HG03457 (cell line): ENCODE results near the gene CIAO3.

Source experiments
- ATAC-seq: cut with Tn5 transposase; IDR thresholded peaks from one replicate; pipeline ENCODE4 v1.9.1; 2021; ENCODE audit warnings: moderate number of reproducible peaks; ENCODE audit not compliant: unreplicated experiment

The CIAO3 gene

GRCh38 chr16:711548-712320, 29.1 kb downstream of the CIAO3 start:
- no peak for ATAC-seq

- ATAC-seq: no peak
These were observed 29.7 kb downstream of the CIAO3 start for GRCh38 chr16:711084-711483.

- ATAC-seq: no peak
These were observed 30.2 kb downstream of the CIAO3 start for GRCh38 chr16:710500-711075.

DNA sequence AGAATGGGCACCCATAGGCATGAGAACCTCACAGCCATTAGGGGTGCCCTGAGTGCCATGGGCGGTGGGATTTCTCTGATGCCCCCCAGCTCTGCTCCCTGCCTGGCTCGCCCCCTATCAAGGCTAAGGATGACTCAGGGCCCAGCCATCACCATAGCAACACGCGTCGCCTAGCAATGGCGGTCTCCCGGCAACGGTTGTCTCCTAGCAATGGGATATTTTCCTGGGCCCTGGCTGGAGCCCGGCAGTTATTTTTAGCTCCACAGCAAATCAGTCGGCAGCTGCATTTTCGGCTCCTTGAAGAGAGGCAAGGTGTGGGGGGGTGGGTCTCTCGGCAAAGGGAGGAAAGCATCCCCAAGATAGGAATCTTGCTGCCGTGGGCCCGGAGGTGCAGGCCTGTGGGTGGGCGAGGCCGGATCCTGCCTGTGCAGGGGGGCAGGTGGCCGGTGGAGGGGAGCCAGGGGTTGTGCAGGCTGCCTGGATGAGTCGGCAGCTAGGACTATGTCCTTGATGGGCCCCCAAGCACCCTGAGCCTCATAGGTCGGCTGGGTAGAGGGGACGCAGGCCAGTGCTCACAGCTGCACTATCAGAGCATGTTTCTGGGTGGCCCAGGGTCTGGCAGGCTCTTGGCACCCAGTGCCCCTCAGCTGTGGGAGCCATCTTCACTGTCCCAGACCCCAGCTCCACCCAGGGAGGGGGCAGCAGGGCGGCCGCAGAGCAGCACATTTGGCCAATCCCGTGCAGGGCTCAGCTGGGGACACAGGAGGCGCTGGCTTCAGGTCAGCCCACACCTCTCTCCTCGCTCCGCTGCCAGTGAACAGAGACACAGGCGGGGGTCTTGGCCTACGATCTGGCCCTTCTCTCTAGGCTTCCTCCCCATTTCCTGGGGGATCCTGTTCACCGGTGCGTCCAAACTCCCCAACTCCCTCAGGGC, 31.0 kb downstream of the CIAO3 start:
- ATAC-seq: no peak

- no peak for ATAC-seq
These were observed 31.8 kb downstream of the CIAO3 start for GRCh38 chr16:708959-709358.

DNA sequence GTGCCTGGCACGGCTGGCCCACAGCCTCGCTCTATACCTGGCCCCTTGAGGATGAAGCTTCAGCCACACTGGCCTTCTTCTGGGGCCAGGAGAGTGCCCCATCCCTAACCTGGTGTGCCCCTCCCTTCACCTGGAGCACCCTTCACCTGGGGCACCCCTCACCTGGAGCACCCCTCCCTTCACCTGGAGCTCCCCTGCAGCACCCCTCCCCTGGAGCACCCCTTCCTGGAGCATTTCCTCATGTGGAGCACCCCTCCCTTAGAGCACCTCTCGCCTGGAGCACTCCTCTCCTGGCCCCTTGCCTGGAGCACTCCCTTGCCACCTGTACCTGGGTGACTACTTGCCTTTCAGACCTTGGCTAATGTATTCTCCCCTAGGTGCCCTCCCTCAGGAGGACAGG, 32.8 kb downstream of the CIAO3 start:
- ATAC-seq: no peak

DNA sequence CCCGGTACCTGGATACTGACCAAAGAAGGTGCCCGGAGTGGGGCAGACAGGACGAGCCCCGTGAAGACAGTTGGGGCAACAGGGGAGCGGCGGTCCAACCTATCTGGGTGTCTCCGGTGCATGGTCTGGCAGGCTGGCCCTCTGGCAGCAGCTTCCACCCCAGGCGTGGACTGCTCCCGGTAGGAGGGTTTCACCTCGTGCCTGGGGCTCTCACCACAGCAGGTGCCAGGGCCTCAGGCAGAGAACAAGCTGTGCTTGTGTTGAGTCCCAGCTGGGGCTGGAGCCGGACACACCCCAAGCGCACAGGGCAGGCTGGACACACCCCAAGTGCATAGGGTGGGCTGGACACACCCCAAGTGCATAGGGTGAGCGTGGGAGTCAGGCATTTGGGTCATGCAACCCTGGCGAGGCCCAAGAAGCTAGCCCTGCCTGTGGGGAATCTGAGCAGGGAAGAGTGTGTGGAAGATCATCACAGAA, 33.7 kb downstream of the CIAO3 start:
- no peak for ATAC-seq

GRCh38 chr16:706189-707061, 34.4 kb downstream of the CIAO3 start:
- ATAC-seq: no peak

- no peak for ATAC-seq
These were observed 35.2 kb downstream of the CIAO3 start, which contains the start of gene FBXL16 for GRCh38 chr16:705431-706188. TSS of gene FBXL16 (minus strand) at chr16:705801. CDS start at chr16:697405, 8,396 bp downstream.

GRCh38 chr16:704552-705380, 36.0 kb downstream of the CIAO3 start:
- no peak for ATAC-seq

DNA sequence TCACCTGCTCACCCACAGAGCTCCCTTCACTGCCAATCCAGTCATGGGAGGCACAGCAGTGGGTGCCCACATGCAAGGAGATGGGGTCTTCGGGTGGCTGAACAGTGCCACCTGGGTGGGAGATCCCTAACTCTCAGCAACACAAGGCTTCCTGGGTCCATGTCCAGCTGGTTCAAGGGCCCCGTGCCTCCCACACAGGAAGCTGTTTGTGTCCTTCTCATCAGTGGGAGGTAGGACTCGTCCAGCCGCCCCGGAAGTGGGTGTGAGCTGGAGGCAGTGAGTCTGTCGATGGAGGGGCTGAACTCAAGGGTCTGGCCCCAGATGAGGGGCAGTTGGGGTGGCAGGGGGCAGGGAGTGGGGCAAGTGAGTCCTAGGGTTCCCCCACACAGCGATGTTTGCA, 36.8 kb downstream of the CIAO3 start:
- ATAC-seq: no peak

GRCh38 chr16:703406-703805, 37.4 kb downstream of the CIAO3 start:
- ATAC-seq: no peak

DNA sequence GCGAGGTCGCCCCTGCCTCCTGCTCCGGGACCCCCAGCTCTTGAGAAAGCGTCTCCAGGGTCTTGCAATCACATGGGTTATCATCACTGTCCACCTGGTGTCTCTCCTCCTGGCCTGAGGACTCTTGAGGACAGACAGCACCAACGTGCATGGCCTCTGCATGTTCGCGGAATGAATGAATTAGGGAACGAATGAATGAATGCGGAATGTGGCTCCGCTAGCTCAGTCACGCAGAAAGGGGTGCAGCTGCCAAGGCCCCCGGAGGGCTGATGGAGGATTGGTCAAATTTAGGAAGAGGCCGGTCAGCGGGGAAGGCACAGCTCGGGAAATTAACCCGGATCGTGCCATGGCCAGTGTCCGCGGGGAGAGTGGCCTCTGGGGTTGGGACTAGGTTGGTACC, 38.5 kb downstream of the CIAO3 start:
- no peak for ATAC-seq

DNA sequence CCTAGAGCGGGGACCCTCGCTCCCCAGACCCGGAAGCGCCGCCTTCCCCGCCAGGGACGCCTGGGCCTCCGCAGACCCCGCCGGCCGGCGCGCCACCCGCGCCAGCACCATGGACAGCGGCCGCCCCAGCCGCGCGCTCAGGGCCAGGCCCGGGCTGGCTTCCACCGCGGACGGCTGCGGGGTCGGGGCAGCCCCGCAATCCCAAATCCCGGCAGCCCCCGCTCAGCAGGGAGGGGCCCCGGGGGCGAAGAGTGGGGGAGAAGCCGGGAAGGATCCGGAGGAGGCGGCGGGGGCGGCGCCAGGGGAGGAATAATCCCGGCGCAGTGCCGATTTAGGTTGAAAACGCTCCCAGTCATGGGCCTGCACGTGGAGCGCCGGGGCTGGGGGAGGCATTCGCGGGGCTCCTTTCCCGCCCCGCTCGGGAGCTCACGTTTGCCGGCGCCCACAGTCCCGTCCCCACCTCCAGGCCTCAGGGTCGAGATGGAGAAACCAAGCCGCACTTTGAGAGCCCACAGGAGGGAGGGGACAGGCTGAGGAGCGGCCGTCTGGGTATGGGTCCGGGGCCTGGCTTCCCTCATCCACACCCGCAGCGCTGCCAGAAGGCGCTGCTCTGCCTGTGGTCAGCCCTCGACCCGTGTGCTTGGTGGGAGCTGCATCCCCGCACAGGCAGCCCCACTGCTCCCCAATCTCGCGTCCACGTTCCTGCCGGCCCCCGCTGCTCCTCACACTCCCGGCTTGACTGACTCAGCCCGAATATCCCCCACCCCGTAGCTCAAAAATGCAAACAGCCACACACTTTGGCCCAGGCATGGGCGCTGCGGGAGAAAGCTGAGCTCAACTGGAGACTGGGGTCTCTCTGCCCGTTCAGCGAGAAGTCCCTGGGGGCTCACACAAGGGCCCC, 39.9 kb downstream of the CIAO3 start:
- ATAC-seq: no peak

GRCh38 chr16:698911-699671, 41.7 kb downstream of the CIAO3 start:
- ATAC-seq: no peak

DNA sequence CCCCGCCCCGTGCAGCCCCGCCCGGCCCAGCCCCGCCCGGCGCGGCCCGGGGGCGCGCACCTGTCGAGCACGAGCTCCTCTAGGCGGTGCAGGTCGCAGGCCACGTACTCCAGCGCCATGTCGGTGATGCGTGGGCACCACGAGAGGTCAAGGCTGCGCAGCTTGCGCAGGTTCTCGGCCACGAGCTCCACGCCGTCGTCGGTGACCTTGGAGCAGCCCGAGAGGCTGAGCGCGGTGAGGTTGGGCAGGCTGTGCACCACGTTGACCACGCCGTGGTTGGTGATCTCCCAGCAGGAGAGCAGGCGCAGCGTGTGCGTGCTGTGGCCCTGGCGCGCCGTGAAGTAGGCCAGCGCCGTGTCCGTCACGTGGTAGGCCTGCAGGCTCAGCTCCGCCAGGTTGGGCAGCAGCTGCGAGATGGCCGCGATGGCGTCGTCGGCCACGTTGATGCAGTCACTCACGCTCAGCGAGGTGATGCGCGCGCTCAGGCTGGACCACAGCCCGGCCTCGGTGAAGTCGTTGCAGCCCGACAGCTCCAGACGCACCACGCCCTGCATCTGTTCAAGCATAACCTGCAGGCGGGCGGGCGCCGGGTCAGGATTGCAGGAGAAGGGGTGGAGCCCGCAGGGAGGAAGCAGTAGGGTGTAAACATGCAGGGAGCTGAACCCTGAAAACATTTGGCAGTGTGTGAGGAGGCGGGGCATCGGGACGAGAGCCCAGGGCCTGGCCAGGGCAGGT, 45.3 kb downstream of the CIAO3 start:
- no peak for ATAC-seq
